ENCODE data around the gene KIF3C.

GRCh38 chr2:25948437-25948836 is 33.9 kb downstream of the KIF3C start:
- TF ChIP-seq POLR2A (IDR thresholded peaks at IDR 0.05) (no peak), CTCF (IDR thresholded peaks at IDR 0.05) (no peak), POLR2AphosphoS5 (IDR thresholded peaks at IDR 0.05) (no peak), EP300 (IDR thresholded peaks at IDR 0.05) (no peak)
